GM19324 (cell line): Measurements from ENCODE around the gene P3H2.

Experiments
- ATAC-seq: cut with Tn5 transposase; IDR thresholded peaks from one replicate; pipeline ENCODE4 v1.9.1; 2021; ENCODE audit warnings: mild to moderate bottlenecking, moderate library complexity; ENCODE audit not compliant: unreplicated experiment, low FRiP score

P3H2 gene

GRCh38 chr3:189953551-189953950 lies 167.1 kb downstream of the P3H2 start:
- no peak for ATAC-seq

GRCh38 chr3:189952272-189952671 lies 168.4 kb downstream of the P3H2 start:
- ATAC-seq = no peak

GRCh38 chr3:189950258-189950657 lies 170.4 kb downstream of the P3H2 start:
- no peak for ATAC-seq

- ATAC-seq = no peak
These were observed 171.1 kb downstream of the P3H2 start for GRCh38 chr3:189949580-189949979.

- no peak for ATAC-seq
These were observed 172.0 kb downstream of the P3H2 start for GRCh38 chr3:189948724-189949045.

GRCh38 chr3:189947948-189948723 lies 172.6 kb downstream of the P3H2 start:
- ATAC-seq = no peak

- no peak for ATAC-seq
These were observed 173.6 kb downstream of the P3H2 start for GRCh38 chr3:189947068-189947467.

- no peak for ATAC-seq
These were observed 174.6 kb downstream of the P3H2 start for GRCh38 chr3:189945935-189946709.

- no peak for ATAC-seq
These were observed 176.2 kb downstream of the P3H2 start for GRCh38 chr3:189944285-189945145.

- no peak for ATAC-seq
These were observed 177.7 kb downstream of the P3H2 start for GRCh38 chr3:189942948-189943347.

GRCh38 chr3:189941679-189942078 lies 179.0 kb downstream of the P3H2 start:
- ATAC-seq = no peak

- ATAC-seq = no peak
These were observed 179.6 kb downstream of the P3H2 start for GRCh38 chr3:189941125-189941524.

GRCh38 chr3:189937302-189938127 lies 183.2 kb downstream of the P3H2 start:
- ATAC-seq = no peak

- no peak for ATAC-seq
These were observed 184.3 kb downstream of the P3H2 start for GRCh38 chr3:189936201-189936945.

- ATAC-seq = no peak
These were observed 192.5 kb downstream of the P3H2 start for GRCh38 chr3:189927975-189928895.

- ATAC-seq = no peak
These were observed 198.9 kb downstream of the P3H2 start for GRCh38 chr3:189921770-189922169.

- no peak for ATAC-seq
These were observed 205.9 kb downstream of the P3H2 start for GRCh38 chr3:189914799-189915198.

- ATAC-seq = no peak
These were observed 209.7 kb downstream of the P3H2 start for GRCh38 chr3:189911001-189911400.
